Measurements from ENCODE around the gene COL6A1.

The COL6A1 gene

GRCh38 chr21:45997495-45998275 is 16.1 kb downstream of the COL6A1 start:
- Histone ChIP-seq H3K27me3 (ENCODE audit: insufficient read depth, low read depth) (peaks cover 60% of the 10 kb centered on the region), H3K36me3 (ENCODE audit: insufficient read depth) (no peaks in the 10 kb centered on the region), H4K20me1 (ENCODE audit: insufficient read depth) (no peaks in the 10 kb centered on the region), H3K9ac (no peak overlapping the region), H3K27ac (no peak overlapping the region), H3K79me2 (ENCODE audit: insufficient read depth, low read depth) (no peaks in the 10 kb centered on the region), H2AFZ (ENCODE audit: low read depth) (no peak overlapping the region), H3K4me1 (ENCODE audit: low read depth, poor library complexity, severe bottlenecking) (no peaks in the 10 kb centered on the region), H3K4me3 (IDR thresholded peaks at IDR 0.05; ENCODE audit: insufficient read depth, low read depth, low read length) (no peak overlapping the region), H3K4me2 (no peak overlapping the region)
- TF ChIP-seq, protein P1, sequence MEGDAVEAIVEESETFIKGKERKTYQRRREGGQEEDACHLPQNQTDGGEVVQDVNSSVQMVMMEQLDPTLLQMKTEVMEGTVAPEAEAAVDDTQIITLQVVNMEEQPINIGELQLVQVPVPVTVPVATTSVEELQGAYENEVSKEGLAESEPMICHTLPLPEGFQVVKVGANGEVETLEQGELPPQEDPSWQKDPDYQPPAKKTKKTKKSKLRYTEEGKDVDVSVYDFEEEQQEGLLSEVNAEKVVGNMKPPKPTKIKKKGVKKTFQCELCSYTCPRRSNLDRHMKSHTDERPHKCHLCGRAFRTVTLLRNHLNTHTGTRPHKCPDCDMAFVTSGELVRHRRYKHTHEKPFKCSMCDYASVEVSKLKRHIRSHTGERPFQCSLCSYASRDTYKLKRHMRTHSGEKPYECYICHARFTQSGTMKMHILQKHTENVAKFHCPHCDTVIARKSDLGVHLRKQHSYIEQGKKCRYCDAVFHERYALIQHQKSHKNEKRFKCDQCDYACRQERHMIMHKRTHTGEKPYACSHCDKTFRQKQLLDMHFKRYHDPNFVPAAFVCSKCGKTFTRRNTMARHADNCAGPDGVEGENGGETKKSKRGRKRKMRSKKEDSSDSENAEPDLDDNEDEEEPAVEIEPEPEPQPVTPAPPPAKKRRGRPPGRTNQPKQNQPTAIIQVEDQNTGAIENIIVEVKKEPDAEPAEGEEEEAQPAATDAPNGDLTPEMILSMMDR (conservative IDR thresholded peaks at IDR 0.05; ENCODE audit: low read depth, low read length), result no peak

GRCh38 chr21:45998276-45998701 is 16.7 kb downstream of the COL6A1 start:
- peaks cover 54% of the 10 kb centered on the region for H3K27me3 ChIP-seq (ENCODE audit: insufficient read depth, low read depth)
- no peaks in the 10 kb centered on the region for H3K4me1 ChIP-seq (ENCODE audit: low read depth, poor library complexity, severe bottlenecking)
- no peaks in the 10 kb centered on the region for H3K36me3 ChIP-seq (ENCODE audit: insufficient read depth)
- no peak overlapping the region for H3K27ac ChIP-seq
- TF ChIP-seq, protein P1 (conservative IDR thresholded peaks at IDR 0.05; ENCODE audit: low read depth, low read length), result no peak
- no peak overlapping the region for H3K4me3 ChIP-seq (IDR thresholded peaks at IDR 0.05; ENCODE audit: insufficient read depth, low read depth, low read length)
- no peak overlapping the region for H3K4me2 ChIP-seq
- no peak overlapping the region for H2AFZ ChIP-seq (ENCODE audit: low read depth)
- H3K79me2 ChIP-seq (ENCODE audit: insufficient read depth, low read depth), result no peaks in the 10 kb centered on the region
- H3K9ac ChIP-seq, result no peak overlapping the region
- H4K20me1 ChIP-seq (ENCODE audit: insufficient read depth), result no peaks in the 10 kb centered on the region

- TF ChIP-seq, protein P1 (conservative IDR thresholded peaks at IDR 0.05; ENCODE audit: low read depth, low read length), result no peak
- Histone ChIP-seq H2AFZ (ENCODE audit: low read depth) (no peak overlapping the region), H3K27me3 (ENCODE audit: insufficient read depth, low read depth) (peaks cover 47% of the 10 kb centered on the region), H3K9ac (no peak overlapping the region), H3K79me2 (ENCODE audit: insufficient read depth, low read depth) (no peaks in the 10 kb centered on the region), H4K20me1 (ENCODE audit: insufficient read depth) (no peaks in the 10 kb centered on the region), H3K4me3 (IDR thresholded peaks at IDR 0.05; ENCODE audit: insufficient read depth, low read depth, low read length) (no peak overlapping the region), H3K4me1 (ENCODE audit: low read depth, poor library complexity, severe bottlenecking) (no peaks in the 10 kb centered on the region), H3K27ac (no peak overlapping the region), H3K4me2 (no peak overlapping the region), H3K36me3 (ENCODE audit: insufficient read depth) (no peaks in the 10 kb centered on the region)
Measured at GRCh38 chr21:45998871-45999580, 17.5 kb downstream of the COL6A1 start.

GRCh38 chr21:45999581-46000181 is 18.1 kb downstream of the COL6A1 start:
- Histone ChIP-seq H3K27ac (no peak overlapping the region), H3K4me1 (ENCODE audit: low read depth, poor library complexity, severe bottlenecking) (no peaks in the 10 kb centered on the region), H3K4me3 (IDR thresholded peaks at IDR 0.05; ENCODE audit: insufficient read depth, low read depth, low read length) (no peak overlapping the region), H4K20me1 (ENCODE audit: insufficient read depth) (no peaks in the 10 kb centered on the region), H3K36me3 (ENCODE audit: insufficient read depth) (no peaks in the 10 kb centered on the region), H3K79me2 (ENCODE audit: insufficient read depth, low read depth) (no peaks in the 10 kb centered on the region), H3K4me2 (no peak overlapping the region), H3K9ac (no peak overlapping the region), H2AFZ (ENCODE audit: low read depth) (no peak overlapping the region), H3K27me3 (ENCODE audit: insufficient read depth, low read depth) (peaks cover 40% of the 10 kb centered on the region)
- TF ChIP-seq, protein P1 (conservative IDR thresholded peaks at IDR 0.05; ENCODE audit: low read depth, low read length), result no peak

All from KMS-11 (cell line).